Renal cortex interstitium (tissue), 11 donors: ENCODE results near the gene PCSK6. TPM values are rescaled to one million over a fixed set of nuclear protein-coding genes. Genes with fewer than 3 reads are reported as not detected.
"Not testable (repeated sequence)": the region's sequence is repeated elsewhere in the genome, so short reads cannot be mapped to it uniquely, and the experiment has no call there.

ENCODE experiments used
- DNase-seq, 11 donors: peaks; one replicate each; pipeline ENCODE4 v3.0.0-alpha.2; 2013; ENCODE audit warnings: low read depth in 9 of 11, low spot score in 4 of 11; ENCODE audit errors: extremely low read depth in 1 of 11
- polyA plus RNA-seq, 3 donors: library from polyadenylated mRNA; unstranded; fragments of 120-200 nt; gene quantifications; one replicate each; pipeline ENCODE4 v1.2.1, GENCODE V29; 2013; ENCODE audit not compliant: insufficient read length in 3 of 3

PCSK6 gene
- polyA plus RNA-seq, 3 donors = 7.2 to 8.4 (median 8.3) TPM

- DNase-seq = no peak
Observed at GRCh38 chr15:101476756-101477155, 12.8 kb downstream of the PCSK6 start.

DNA sequence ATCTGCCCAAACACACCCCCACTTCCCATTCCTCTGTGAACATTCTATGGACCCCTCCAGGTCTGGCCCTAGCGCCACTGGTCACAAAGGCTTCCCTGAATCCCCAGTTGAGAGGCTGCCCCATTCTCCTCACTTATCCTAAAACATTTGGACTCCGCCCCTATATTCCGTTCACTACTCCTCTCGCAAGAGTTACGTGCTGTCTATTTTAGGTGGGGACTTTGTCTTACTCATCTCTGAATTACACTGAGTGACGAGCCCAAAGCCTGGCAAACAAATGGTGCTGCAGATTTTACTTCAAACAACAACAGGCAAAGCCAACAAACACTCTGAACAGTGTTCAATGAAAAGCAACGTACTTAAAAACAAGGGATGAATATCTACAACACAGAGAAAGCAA, 14.5 kb downstream of the PCSK6 start:
- no peak for DNase-seq

DNA sequence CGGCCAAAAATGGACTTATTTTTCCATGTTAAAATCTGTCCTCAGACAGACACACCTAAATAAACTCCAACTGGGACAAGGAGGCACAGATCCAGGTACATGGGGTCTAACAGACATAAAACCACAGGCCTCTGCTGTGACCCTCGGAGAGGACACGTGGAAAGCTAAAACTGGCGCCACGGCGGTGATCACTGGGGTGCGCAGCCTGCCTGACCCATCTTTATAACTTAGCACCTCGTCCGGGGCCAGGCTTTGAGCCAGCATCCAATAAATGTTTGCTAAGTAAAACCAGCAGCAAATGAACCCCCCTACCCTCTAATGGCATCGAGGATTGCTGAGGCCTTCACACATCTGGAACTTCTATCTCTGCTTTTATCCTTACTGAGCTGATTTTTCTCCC, 15.3 kb downstream of the PCSK6 start:
- no peak for DNase-seq

DNA sequence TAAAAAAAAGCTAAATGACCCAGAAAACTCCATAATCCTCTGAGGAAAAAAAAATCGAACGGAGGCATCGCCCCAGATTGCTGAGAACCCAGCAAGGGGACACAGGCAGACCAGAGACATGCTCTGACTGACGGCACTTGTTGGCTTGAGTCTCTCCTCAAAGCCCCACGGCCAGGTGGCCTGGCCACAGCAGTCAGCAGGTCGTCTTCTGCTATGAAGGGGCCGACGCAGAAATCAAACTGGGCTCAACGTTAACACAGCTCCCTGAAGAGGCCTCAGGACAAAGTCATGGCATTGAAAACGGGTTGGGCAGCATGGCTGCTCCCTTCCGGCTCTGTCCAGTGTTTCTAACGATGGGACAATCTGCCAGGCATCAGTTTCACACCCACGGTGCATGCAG, 17.5 kb downstream of the PCSK6 start:
- no peak for DNase-seq

- no peak for DNase-seq
Observed at GRCh38 chr15:101470548-101471239, 18.8 kb downstream of the PCSK6 start.

DNA sequence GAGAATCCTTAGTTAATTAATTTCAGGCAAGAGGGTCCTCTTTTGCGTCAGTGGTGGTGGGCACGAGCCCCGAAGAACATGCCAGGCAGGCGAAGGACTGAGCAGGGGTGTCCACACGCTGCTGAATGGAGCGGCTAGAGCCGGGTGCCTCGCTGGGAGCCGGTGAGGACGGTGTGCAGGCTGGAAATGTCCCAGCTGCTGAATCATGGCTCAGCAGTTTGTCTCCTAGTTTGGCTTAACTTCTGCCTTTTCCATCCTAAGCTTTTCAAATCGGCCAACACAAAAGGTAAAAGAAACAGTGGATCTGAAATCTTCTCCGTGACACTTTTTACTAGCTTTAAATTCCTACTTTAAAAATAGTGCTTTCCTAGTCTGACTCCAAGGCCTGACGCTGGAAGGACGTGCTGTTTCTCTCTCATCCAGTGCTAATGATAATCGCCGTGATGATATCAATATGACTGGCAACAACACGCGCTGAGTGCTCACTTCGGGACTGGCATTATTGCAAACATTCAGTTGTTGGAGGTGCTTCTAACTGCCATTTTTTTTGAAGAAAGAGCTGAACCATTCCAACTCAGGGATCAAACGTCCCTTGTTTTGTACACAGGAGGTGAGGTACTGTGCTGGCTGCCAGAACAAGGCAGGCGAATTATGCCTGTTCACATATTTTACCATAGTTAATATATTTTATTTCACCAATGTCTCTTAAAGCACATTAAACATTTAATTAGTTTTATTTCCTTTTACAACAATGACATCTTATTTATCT, 19.8 kb downstream of the PCSK6 start:
- DNase-seq = no peak

DNA sequence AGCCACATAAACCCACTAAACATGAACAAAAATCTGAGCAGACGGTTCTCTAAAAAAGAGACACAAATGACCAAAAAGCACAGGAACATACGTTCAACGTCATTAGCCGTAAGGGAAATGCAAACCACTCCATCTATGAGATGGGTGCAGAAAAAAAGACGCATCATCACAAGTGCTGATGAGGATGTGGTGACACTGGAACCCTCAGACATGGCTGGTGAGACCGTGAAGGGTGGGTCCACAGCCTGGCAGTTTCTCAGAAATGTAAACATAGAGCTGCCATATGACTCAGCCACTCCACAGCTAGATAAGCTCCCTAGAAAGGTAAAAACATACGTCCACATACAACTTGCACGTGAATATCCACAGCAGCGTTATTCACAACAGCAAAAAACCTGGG, 23.3 kb downstream of the PCSK6 start:
- no peak for DNase-seq

GRCh38 chr15:101464999-101465669, 24.4 kb downstream of the PCSK6 start:
- no peak for DNase-seq

DNA sequence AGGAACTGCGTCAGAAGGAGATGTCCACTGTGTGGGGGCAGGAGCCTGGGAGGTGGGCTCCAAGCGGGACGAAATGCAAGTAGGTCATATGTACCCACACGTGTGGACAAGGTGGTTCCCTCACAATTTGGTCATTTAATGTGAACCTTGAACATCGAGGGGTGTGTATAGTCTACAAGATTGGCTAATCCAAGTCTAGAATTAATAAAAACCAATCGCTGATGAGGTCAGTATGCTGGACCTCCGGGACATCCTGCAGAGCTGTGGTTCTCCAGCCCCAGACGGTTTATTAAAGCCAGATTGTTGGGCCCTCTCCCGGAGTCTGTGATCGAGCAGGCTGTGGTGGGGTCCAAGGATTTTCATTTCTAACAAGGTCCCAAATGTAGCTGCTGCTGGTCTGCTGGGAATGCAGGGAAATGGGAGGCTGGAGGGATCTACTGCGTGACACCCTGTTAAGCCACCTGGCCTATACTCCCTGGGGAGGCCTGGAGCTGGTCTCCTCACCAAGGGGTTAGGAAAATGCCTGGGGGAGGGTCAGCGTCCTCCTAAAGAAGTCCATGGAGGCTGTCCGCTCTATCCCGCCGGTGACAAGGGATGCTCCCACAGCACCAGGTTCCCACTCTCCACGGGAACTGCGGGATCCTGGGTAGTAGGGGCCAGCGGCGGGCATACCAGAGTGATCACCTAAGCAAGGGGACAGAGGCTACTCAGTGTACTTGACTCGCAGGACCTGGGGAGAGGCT, 25.1 kb downstream of the PCSK6 start:
- DNase-seq = no peak

DNA sequence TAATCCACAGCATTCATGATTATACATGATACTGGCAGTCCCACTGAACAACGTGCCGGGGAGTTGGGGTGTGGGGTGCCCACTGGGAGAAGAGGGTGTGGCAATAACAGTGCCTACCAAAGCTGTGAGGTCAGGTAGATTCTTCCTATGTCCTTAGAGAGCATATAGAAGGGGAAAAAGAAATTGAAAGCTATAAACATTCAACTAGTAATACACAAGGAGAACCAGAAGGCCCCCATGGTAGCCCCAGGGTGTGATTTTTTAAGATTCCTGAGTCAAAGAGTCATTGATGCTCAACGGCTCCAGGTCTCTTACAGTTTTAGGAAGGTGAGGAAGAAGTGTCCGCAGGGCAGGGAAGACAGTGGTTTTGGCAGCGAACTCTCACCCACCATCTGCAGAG, 25.8 kb downstream of the PCSK6 start:
- not testable (repeated sequence) for DNase-seq

DNA sequence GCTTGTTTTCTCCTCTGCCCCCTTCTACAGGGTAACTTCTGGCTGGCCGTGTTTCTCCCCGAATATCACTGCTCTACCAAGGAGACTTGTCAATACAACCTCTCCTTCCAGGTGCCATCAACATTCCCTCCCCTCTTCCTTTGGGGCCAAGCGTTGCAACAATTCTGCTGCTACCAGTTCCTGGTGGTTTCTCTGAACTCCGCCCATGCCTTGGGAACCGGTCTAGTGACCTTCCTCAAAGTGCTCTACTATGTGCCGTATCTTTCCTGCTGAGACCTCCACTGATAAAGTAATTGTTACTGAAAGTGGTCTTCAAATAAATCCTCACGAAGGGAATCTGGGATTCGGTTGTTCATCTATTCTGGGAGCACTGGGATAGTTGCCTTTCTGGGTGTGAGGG, 26.2 kb downstream of the PCSK6 start:
- no peak for DNase-seq

- DNase-seq = no peak
Observed at GRCh38 chr15:101461097-101461496, 28.4 kb downstream of the PCSK6 start.

DNA sequence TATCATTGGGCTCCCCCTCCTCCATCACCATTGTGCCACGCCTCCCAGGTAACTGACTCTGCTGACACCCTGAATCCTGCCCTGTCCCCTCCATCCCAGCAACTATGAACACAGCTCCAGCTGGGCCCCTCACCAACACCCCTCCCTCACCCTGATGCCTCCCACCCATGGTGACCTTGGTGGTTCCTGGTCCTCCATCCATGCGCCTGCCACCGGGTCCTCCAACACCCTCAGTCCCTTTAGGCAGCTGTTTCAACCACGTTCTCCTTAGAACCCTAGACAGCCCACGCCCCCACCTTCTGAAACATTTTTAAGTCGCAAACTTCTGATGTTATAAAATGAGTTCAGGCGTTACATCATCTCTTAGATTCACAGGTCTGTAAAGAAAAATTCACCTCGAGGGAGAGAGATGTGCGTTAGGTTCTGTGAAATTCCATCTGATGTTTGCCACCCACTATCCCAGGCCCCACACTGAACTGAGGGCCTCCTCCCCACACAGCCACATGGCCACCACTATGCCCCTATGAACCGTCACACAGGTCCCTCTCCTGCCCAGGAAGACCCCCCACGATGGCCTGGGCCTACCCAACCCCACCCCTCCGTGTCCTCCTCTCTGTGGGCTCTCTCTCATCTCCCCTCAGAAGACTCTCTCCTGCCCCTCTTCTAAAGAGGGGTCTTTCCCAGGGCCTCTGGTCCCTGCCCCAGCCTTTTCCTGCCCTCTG, 29.8 kb downstream of the PCSK6 start:
- DNase-seq = no peak

- DNase-seq = no peak
Observed at GRCh38 chr15:101458908-101459578, 30.5 kb downstream of the PCSK6 start.

GRCh38 chr15:101458158-101458900, 31.2 kb downstream of the PCSK6 start:
- no peak for DNase-seq

DNA sequence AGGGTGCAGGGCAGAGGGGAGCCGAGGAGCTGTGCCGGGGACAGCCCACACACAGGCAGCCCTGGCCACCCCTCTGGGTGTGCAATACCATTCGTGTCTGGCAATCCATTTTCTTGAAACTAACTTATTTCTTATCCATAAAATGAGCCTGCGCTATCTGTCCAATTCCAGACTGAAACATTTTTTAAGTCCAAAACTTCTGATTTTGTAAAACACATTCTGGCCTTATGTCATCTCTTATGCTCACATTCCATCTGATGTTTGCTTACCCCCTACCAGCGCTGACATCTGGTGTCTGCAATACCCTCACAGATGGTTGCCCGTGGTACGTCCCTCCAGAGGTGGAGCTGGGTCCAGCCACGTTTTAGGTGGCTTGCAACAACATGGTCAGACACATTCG, 31.8 kb downstream of the PCSK6 start:
- no peak for DNase-seq

GRCh38 chr15:101456057-101456739, 33.3 kb downstream of the PCSK6 start:
- no peak for DNase-seq
